ENCODE data around the gene PHACTR3. TPM values are rescaled to one million over a fixed set of nuclear protein-coding genes. Genes with fewer than 3 reads are reported as not detected.

PHACTR3 gene
- total RNA-seq, 1 donor from 2014 or later: 1.6 TPM

DNA sequence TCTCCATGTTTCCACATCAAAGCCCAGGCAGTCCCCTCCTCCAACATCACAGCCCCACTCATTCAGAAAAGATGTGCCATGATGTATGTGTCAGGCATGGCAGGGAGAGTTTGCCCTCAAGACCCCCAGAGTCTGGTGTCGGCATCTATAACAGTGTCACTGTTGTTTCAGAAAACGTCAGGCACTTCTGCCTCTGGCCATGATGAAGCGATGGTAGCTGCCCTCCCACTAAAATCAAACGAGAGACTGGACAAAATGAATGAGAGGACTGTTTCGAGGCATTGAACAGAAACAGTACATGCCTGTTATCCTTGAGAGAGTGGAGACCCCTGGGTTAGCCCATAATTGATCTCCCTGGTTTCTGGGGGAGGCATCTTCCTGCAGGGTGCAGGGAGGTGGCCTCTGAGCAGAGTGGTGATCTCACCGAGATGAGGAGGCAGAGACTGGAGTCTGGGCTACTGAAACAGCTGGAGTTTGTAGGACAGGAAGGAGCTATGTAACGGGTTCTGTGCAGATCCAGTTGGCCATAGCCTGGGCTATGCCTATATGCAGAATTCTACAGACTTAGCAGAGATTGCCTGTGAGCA is 184.6 kb downstream of the PHACTR3 start:
- DNase-seq (ENCODE audit: low read depth in 2 of 2): no peak

DNA sequence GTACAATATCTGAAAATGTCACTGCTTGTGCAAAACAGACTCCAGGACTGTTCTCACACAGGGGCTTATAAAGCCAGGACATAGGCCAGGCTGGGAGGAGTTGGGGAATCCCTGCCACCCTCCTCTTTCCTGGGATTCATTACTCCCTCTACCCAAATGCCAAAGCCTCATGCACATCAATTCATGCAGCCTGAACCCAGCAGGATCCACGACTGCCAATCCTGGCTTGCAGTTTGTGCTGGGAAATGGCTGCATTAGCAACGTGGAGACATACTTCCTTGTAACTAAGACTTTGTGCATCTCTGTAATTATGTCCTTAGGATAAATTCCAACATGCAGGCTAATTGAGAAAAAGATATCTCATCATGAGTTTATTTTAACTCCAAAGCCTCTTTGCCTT is 185.3 kb downstream of the PHACTR3 start:
- DNase-seq (ENCODE audit: low read depth in 2 of 2): no peak

DNA sequence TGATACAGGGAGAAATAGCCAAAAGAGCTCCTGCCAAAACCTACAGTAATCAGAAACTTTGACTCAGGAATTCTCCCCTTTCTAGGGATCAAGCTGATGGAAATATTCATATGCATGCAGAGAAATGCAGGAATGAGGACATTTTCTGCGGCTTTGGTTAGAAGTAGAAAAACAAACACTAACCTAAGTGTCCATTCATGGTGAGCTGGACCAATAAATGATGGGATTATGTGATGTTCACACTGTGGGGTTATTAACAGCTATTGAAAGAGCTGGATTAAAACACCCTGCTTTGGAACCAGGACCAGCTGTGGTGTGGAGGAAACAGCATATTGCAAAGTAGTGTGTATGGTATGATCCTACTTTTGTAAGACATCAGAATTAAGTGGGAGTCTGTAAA is 186.0 kb downstream of the PHACTR3 start:
- DNase-seq (ENCODE audit: low read depth in 2 of 2): no peak

DNA sequence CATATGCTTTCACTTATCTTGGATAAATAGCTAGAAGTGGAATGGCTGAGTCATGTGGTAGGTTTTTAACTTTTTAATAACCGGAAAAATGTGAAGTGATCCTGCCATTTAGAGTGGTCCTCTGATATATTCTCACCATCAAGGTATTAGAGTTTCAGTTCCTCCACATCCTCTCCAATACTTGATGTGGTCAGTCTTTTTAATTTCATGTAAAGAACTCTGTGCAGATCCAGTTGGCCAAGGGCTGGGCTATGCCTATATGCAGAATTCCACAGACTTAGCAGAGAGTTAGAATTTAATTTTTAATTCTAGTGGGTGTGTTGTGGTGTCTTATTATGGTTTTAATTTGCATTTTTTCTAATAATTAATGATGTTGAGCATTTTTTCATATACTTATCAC is 188.0 kb downstream of the PHACTR3 start:
- no peak for DNase-seq (ENCODE audit: low read depth in 2 of 2)

DNA sequence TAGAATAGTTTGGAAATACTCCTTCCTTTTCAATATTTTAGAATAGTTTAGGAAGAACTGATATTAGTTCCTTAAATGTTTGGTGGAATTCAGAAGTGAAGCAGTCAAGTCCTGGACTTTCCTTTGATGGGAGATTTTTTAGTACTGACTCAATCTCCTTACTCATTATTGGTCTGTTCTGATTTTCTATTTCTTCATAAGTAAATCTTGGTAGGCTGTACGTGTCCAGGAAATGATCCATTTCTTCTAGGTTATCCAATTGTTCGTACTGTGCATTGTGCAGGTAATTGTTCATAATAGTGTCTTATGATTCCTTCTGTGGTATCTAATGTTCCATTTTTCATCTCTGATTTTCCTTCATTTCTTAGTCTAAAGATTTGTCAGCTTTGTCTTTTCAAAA is 190.2 kb downstream of the PHACTR3 start:
- DNase-seq (ENCODE audit: low read depth in 2 of 2): no peak

DNA sequence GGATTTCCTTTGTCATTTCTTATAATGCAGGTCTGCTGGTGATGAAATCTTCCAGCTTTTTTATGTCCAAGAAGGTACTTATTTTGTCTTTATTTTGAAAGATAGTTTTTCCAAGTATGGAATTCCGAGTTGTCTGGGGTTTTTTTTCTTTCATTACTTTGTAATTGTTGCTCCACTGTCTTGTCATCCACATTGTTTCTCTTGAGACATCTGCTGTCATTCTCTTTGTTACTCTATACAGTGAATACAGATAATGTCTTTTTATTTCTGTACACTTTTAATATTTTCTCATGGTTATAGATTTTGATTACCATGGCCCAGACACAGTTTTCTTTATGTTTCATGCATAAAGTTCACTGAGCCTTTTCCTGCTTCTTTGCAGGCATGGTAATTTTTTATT is 196.0 kb downstream of the PHACTR3 start:
- DNase-seq (ENCODE audit: low read depth in 2 of 2): no peak

DNA sequence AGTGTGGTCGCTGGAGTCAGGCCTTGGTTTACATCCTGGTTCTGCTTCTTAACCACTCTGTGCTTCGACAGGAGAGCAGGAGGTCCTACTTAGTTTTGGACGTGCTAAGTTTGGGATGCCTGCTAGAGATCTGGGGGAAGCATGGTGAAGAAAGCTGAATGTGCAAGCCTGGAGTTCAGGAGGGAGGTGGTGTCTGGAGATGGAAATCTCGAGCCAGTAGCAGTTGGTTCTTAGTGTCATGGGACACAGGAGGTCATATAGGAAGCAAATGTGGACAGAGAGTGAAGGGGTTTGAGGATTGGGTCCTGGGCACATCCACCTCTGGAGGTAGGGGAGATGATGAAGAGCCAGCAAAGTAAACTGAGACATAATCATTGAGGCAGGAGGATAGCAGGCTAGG is 197.7 kb downstream of the PHACTR3 start:
- no peak for DNase-seq (ENCODE audit: low read depth in 2 of 2)

DNA sequence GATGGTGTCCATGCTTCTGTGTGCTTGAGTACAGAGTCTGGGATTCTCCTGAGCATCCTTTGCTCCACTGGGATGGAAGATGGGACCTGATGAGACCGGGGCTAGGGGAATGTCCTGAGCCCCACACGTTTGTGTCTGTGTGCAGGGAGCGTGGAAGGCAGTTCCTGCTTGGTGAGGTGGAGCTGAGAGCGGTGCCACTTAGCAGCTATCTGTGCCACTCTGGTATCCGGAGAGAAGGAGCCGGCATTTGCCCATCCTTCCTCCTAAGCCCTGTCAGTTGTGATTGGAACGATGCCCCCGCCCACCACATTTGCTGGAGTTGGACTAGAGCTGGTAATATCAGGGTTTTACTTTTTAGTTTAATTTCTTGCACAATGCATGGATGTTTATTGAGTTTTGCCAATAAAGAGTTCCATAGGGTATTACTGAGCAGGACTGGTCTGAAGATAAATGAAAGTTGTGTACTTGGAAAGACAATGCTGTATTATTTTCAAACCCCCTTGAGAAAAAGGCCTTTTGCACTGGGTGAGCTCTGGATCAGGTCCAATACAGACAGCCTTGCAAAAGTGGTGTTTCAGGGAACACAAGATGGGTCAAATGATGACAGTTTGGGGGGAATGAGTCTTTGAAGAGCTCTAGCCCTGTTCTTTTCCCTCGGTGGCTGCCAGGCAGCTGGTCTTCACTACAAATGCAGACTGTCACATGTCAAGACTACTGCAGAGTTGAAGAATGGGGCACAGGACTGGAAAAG is 198.3 kb downstream of the PHACTR3 start:
- DNase-seq (ENCODE audit: low read depth in 2 of 2): no peak

DNA sequence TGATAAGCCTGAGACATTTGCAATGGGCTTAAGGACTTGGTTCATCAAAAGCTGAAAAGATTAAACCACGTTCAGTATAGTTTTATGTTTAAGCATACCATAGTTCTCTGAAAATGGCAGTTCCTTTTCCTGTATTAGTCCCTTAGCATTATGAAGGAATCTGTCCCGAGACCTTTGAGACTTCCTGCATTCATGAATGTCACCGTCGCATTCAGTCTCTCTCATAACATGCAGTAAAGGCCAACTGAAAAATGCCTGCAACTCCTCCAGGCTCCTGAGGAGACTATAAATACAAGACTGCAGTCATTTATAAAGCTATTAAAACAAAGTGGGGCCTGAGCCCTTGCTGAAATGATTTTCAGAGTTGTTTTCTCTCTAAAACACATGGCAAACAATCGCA is 200.0 kb downstream of the PHACTR3 start:
- no peak for DNase-seq (ENCODE audit: low read depth in 2 of 2)

DNA sequence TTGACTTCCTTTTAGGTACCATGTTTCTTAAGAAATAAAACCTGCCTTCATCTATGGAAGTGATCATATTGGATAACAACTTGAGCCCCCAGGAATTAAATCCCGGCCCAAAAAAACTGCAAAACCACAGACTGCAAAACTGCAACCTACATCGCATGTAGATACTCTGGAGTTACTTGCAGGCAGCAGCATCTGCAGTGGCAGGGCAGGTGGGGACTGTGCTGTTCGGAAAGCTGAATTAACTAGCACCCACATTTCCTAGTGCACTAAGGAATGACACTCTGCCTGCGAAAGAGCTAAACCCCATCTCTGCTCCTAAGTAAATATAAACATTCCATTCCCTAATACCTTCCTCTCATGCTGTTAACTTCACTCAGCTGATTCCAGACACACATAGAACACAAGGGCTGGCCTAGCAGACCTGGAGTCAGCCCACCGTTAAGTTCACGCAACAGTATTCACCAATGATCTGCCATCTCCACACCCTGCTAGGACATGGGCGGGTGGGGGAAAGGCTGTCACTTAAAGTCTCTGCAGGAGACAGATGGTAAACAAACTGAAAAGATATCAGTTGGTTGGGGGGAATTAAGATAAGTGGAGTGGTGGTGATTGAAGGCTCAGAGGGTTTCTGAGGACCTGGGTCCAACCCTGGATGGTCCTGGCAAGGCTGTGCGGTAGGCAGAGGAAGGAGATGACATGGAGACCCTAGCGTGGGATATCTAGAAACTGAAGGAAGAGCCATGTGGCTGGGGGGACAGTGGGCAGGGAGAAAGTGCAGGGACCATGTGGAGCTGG is 200.7 kb downstream of the PHACTR3 start:
- no peak for DNase-seq (ENCODE audit: low read depth in 2 of 2)

DNA sequence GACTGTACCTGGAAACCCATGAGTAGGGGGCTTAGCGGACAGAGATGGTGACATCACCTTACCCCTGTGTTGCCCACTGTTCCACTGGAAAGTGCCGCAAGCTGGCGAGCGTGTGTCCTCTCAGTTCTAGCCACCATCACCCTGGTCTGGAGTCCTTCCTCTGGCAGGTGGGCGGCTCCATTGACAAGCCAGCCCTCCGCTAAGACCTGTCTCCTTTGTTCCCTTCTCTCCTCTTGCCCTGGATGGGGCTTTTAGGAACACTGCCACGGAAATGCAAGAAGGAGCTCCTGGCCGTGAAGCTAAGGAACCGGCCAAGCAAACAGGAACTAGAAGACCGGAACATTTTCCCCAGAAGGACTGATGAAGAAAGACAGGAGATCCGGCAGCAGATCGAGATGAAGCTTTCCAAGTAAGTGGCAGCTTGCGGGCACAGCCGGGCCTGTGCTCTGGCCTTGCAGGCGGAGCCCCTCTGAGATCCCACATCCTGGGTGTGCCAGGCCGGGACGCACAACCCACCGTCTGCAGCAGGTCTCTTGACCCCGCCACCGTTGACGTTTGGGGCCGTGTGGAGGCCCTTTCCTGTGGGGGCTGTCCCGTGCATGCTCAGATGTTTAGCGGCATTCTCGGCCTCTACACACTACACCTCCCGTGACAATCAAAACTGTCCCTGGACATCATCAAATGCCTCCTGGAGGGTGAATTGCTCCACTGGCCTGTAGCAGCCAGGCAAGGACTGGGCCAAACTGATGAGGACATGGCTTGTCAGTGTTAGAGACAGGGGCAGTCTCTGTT is 201.6 kb downstream of the PHACTR3 start:
- DNase-seq (ENCODE audit: low read depth in 2 of 2): no peak

DNA sequence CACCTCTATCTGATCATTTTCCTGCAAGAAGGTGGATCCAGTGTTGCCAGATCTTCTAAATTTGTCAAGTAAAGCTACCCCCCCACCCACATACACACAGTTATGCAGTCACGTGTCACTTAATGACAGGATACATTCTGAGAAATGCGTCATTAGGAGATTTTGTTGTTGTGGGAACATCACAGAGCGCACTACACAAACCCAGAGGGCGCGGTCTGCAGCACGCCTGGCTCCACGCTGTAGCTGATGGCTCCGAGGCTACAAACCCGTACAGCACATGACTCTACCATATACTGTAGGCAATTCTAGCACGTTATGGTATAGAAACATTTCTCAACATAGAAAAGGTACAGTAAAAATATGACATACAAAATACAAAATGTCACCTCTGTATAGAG is 202.2 kb downstream of the PHACTR3 start:
- DNase-seq (ENCODE audit: low read depth in 2 of 2): no peak

DNA sequence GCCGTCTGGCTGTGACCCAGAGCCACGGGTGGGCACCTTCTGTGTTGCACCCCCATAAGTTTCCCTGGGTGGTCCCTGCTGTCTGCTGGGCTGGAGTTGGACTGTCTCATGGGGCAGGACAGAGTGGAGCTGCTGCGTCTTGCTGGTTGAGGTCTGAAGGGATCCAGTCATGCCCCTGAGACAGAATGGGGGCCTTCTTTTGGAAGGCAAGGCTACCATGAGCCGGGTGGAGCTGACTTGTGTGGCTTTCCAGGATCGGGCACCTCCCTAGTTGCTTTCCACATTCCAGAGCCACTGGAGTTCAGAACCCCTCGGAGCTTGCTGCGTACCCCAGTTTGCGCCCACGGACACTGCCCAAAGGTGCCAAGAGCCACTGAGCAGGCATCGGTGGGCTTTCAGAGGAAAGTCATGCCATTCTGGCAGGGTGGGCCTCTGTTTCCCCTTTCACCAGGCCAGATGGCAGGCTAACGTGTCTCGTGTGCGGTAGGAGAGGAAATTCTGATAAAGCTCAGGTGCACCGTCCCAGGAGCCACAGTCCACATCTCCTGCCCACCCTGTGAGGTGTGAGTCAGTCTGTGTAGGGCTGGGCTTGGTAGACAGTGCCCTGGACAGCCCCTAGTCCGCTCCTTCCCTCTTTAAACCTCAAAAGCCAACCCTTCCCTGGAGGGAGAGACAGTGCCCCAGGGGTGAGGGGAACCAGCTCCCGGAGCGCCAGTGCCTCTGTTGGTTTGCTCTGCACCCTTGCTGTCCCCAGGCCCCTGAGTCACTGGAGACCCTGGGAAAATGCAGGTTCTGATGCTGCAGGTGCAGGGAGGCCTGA is 203.8 kb downstream of the PHACTR3 start:
- no peak for DNase-seq (ENCODE audit: low read depth in 2 of 2)

DNA sequence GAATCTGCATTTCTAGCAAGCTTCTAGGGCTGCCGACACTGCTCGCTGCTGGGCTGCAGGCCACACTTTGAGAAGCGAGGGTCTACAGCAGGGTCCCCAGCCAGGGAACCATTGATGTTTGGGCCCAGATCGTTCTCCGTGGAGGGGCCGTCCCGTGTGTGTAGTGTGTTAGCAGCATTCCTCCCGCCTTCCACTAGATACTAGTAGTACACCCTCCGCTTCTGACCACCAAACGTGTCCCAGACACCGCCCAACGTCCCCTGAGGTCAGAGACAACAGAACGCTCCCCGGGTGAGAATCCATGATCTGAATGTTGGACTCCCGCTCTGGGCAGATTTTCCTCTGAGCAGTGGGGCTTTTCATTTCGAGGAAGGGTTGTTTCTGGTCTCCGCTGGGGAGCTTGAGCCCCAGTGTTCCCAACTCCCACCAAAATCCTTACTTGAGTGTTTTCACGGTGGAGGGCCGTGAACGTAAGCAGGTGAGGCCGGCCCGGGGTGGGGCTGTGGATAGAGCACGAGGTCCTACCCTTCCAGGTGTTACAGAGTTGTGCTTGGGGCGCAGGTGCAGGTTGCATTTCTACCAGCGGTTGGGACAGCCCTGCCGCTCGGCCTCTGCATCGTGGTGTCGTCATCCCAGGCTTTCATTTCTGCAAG is 204.5 kb downstream of the PHACTR3 start:
- DNase-seq (ENCODE audit: low read depth in 2 of 2): no peak

DNA sequence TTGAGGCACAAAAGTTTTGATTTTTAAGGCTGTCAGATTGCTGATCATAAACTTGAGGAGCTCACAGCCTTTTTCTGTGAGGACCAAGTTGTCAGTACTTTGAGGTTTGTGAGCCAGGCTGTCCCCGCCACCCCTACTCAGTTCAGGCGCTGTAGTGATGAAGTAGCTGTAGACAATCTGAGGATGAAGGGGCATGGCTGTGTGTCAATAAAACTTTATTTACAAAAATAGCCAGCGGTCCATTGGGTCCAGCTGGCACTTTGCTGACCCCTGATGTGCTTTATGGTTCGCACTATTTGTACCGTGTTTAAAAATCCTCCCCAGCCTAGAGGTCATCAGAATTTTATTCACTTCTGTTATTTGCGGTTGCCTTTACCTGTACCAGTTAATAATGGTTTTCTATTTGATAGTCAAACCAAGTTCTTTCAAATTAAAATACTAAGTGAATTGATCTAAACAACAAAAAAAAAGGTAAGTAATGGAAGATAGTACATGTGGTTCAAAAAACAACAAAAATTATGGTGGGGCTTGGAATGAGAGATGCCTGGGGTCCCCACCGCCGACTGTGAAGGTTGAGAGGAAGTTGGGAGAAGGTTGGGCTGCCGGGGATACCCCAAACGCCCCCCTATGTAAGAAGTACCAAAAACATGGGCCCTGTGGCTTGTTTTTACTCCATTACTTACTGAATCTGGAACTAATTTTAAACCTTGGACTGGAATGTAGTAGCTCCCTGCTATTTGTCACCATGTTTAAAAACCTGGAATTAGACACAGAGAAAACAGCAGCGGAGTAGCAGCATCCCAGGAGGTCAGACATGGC is 205.5 kb downstream of the PHACTR3 start:
- no peak for DNase-seq (ENCODE audit: low read depth in 2 of 2)

DNA sequence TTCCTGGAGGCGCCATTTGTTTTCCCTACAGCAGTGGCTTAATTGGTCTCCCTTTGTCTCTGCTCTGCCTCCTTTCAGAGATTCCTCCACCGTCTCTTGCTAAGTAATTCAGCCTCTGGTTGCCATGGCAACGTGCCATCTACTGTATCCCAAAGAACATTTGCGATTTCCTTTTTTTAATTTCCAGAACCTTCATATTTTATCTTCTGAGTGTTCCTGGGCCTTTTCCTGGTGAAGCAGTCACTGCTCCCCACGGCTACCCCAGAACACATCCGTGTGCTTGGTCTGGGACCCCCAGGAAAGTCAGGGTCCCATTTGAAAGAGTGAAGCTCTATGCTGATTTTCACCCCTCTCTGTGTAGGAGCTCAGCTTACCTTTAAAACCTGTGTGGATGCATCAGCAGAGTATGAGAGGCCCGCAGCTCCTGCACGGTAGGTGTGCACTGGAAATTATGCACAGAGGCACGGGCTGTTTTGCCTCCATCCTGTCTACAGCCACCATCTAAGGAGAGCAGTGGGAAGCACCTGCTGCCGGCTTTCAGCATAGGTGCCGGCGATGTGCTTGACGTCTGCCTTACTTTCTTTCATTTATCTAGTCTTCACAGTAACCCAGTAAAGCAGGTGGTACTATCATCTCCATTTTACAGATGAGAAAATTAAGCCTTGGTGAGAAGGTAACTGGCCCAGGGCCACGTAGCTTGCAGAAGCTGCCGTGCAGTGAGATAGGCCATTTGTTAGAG is 206.3 kb downstream of the PHACTR3 start:
- DNase-seq (ENCODE audit: low read depth in 2 of 2): no peak

DNA sequence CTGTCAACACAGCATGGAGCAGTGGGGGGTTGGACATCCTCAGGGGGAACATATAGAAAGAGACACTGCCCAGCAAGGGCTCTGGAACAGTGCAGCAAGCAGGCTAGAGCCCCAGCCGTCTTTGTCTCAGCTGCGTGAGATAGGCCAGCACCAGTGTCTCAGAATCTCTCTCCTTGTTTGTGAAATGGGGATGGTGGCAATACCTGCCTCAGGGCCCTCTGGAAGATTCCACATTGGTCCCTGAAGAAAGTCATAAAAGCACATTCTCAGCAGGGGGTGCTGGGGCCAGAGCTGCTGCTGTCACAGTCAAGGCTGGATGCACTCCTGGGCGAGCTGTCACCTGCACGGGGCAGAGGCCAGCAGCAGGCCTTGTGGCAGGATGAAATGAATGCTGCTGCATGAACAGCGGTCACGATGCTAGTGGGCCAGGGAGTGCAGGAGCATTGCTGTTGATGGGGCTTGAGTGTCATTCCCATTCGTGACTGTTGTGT is 207.4 kb downstream of the PHACTR3 start:
- DNase-seq (ENCODE audit: low read depth in 2 of 2): no peak

DNA sequence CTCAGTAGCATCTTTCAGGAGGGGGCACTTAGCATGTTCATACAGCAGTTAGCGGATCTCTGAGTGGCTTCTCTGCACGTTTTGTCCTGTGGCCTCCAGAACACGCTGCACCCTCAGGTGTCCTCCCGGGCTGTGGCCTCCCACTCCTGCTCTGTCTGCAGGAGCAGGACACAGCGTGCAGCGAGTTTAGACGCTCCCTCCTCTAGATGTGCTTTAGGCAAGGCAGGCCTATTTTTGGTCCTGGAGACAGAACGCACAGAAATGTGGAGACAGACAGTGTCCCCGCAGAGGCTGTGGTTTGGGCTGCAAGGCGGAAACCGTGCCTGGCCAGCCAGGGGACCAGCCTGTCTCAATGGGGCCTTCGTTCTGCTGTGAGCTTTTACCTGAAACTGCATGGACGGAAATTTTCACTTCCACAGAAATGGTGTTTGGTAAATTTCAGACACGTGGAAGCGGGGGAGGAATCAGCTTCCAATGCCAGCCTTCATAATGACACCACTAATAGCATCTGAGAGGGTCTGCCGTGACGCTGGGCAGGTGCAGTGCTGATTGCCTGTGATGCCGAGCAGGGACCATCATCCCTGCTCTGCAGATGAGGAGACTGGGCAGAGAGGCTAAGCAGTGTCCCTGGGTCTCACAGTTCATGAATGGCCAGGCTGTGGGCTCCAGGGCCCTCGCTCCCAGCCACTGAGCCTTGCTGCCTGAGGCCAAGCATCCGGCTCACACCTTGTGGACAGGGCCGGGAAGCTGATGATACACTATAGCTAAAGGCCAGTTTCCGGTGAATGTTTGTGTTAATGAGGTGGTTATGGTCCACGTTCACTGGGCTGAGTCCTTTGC is 208.2 kb downstream of the PHACTR3 start:
- no peak for DNase-seq (ENCODE audit: low read depth in 2 of 2)
